GM12874 (cell line): ENCODE data around the gene HNF4A.

Experiments used
- TF ChIP-seq, protein P1 (sequence below): IDR thresholded peaks from 2 replicates; pipeline ENCODE4 v1.5.1; 2011; ENCODE audit warnings: low read depth, mild to moderate bottlenecking, control low read depth, low read length, moderate library complexity; ENCODE audit not compliant: insufficient read depth

HNF4A gene

DNA sequence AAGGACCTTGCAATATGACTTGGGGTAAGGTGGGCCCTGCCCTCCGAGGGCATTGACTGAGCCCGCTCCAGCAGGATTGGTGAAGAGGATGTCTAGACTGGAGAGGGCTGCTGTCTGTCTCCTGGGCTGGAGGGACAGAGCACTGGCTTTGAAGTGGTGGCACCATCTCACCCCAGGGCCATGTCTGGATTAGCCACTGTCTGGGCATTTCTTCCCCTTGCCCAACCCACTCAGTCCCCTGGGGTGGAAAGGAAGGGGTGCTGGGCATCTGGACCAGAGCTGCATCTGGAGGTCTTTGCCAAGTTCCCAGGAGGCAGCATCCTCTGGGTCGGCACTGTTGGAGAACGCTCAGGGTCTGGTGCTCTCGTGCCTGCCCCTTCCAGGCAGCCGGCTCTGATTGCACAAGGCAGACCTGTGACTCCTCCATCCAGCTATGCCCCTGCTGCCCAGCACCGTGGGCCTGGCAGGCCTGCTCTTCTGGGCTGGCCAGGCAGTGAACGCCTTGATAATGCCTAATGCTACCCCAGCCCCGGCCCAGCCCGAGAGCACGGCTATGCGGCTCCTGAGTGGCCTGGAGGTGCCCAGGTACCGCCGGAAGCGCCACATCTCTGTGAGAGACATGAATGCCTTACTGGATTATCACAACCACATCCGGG, 18.6 kb upstream of the HNF4A start, which contains the start of gene R3HDML:
Gene R3HDML (plus strand): TSS at position 319 of the 656 bp plus-strand sequence. CDS start 115 bp downstream, at position 434.
- TF ChIP-seq, protein P1, sequence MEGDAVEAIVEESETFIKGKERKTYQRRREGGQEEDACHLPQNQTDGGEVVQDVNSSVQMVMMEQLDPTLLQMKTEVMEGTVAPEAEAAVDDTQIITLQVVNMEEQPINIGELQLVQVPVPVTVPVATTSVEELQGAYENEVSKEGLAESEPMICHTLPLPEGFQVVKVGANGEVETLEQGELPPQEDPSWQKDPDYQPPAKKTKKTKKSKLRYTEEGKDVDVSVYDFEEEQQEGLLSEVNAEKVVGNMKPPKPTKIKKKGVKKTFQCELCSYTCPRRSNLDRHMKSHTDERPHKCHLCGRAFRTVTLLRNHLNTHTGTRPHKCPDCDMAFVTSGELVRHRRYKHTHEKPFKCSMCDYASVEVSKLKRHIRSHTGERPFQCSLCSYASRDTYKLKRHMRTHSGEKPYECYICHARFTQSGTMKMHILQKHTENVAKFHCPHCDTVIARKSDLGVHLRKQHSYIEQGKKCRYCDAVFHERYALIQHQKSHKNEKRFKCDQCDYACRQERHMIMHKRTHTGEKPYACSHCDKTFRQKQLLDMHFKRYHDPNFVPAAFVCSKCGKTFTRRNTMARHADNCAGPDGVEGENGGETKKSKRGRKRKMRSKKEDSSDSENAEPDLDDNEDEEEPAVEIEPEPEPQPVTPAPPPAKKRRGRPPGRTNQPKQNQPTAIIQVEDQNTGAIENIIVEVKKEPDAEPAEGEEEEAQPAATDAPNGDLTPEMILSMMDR: no peak

DNA sequence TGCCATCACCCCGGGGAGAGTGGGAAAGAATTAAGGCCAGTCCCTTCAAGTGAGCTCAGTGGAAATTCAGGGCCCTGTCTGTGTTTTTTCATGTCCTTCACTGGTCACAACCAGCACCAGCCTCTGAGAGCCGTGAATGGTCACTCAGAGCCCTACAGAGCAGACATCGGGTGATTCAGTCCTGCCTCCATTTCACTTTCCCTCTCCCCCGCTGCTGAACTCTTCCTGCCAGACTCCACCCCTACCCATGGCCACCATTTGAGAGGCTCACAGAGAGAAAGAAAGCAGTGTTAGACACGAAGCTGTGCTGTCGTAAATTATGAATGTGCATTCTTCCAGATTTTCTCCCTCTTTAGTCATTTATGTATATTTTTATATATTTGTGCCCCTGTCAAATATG, 13.3 kb upstream of the HNF4A start:
- TF ChIP-seq, protein P1: no peak

DNA sequence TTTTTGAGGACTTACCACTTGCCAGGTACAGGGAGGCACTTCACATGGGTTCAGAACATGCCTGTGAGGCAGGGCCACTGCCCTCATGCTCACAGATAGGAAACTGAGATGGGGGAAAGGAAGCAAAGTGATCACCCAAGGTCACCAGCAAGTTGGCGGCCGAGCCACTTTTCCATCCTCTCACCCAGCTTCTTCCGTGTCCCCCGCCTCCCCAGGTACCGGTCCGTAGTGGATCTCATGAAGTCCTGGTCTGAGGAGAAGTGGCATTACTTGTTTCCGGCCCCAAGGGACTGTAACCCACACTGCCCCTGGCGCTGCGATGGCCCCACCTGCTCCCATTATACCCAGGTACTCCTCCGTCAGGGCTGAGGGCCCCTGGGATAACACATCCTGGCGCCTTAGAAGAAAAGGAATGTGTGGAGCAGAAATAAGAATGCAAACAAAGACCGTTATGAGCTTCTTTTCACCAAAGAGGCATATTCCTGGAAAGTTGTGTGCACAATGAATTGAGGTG, 12.3 kb upstream of the HNF4A start:
- TF ChIP-seq, protein P1: no peak

DNA sequence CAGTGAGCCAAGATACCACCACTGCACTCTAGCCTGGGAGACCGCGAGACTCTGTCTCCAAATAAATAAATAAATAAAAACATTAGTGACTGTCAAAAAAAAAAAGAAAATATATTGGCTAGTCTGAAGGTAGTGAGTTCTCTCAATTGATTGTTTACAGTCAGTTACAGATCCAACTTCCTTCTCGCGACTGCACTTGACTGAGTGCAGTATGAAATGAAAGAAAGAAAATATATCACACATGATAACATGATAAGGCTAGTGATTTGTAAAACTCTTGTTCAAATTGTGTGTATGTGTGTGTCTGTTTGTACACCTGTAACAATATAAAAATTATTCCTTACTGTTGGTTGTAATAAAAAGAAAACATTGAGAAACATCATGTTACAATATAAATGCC, 10.8 kb upstream of the HNF4A start:
- TF ChIP-seq, protein P1: no peak

DNA sequence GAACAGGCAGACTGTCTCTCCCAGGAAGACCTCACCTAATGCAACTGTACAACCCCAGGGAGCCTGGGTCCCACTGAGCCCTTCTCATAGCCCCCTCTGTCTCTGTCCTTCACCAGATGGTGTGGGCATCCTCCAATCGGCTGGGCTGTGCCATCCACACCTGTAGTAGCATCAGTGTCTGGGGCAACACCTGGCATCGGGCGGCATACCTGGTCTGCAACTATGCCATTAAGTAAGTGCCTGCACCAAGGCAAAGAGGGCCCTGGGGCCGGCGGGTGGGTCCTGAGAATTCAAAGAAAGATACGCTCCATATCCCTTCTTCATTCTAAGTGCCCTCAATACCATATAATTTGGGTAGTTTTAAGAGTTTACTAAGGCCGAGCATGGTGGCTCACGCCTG, 10.4 kb upstream of the HNF4A start:
- TF ChIP-seq, protein P1: no peak

DNA sequence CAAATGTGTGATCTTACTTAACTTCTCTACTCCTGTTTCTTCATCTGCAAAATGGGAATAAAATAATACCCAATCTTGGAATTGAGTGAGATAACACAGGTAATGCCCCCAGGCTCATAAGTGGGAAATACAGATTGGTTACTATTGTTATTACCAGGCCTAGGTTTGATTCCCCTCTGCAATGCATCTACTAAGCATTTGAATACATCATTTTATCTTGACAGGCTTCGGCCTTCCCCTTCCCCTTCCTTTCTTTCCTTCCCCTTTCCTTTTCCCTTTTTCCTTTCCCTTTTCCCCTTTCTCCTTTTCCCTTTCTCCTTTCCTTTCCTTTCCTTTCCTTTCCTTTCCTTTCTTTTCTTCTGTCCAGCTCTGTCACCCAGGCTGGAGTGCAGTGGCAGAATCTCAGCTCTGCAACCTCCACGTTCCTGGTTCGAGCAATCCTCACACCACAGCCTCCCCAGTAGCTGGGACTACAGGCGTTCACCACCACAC, 7.3 kb upstream of the HNF4A start:
- TF ChIP-seq, protein P1: no peak

DNA sequence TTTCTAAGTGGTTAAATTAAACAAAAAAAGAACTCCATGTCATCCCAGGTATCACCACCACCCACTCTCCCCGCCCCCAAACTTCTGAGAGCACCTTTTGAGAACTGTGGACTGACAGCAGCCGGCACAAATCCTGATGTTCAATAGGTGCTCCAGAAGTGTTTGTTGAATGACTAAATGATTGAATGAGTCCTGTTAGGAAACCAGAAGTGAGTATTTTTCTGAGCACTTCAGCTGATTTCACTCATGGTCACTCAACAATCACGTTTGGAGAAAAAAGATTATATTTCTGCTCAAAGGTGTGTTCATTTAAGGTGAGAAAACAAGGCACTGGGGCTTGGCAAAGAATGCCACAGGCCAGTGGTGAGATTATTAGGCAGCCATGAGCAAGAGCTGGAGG, 6.2 kb upstream of the HNF4A start:
- TF ChIP-seq, protein P1: no peak
